GM21576 (cell line): ENCODE results near the gene YJEFN3.

ENCODE experiments used
- ATAC-seq: cut with Tn5 transposase; IDR thresholded peaks from one replicate; pipeline ENCODE4 v1.9.1; 2021; ENCODE audit warnings: mild to moderate bottlenecking, moderate library complexity; ENCODE audit not compliant: unreplicated experiment

YJEFN3 gene

DNA sequence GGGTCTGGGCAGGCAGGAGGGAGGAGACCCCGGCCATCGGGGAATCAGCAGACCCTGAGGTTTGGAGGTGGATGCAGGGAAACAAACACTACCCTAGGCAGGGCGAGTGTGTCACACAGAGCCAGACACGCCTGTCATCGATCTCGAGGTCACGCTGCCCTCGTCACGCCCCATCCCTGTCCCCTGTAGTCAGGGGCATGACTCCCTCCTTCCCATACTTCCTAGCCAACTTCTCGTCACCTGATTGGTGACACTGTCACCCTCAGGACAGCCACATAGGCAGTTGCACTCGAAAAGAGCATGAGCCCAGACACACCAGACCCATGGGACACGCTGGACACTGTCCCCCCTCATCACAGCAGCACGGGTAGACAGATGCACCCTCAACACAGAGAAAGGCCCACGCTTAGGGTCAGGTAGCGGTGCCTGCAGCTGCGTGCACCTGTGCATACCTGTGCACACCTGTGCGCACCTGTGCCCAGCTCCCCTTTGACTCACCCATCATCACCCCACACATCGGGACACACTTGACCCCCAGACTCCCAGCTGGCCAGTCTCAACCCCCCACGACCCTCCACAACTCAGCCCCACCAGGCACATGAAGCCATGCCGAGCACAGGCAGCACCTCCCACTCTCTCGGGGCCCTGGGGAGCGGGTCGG lies 21.2 kb downstream of the YJEFN3 start:
- ATAC-seq, result no peak

DNA sequence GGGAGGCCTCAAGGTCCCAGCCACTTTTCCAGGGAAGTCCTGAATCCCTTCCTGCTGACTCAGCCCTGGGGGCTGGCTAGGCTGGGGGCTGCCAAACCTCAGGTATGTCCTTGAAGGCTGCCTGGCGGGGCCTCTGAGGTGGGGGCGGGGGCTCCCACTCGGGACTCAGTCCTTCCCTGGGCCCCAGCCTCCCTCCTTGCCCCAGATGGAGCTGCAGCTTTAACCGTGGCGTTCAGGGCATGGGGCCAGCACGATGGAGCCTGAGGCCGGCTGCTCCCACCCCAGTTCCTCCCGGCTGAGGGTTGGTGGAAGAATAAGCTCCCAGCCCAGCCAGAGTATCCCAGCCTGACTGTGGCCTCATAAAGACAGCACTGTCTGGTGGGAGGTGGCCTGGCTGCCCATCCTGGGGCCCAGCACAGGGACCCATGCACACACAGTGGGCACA lies 21.8 kb downstream of the YJEFN3 start:
- no peak for ATAC-seq

DNA sequence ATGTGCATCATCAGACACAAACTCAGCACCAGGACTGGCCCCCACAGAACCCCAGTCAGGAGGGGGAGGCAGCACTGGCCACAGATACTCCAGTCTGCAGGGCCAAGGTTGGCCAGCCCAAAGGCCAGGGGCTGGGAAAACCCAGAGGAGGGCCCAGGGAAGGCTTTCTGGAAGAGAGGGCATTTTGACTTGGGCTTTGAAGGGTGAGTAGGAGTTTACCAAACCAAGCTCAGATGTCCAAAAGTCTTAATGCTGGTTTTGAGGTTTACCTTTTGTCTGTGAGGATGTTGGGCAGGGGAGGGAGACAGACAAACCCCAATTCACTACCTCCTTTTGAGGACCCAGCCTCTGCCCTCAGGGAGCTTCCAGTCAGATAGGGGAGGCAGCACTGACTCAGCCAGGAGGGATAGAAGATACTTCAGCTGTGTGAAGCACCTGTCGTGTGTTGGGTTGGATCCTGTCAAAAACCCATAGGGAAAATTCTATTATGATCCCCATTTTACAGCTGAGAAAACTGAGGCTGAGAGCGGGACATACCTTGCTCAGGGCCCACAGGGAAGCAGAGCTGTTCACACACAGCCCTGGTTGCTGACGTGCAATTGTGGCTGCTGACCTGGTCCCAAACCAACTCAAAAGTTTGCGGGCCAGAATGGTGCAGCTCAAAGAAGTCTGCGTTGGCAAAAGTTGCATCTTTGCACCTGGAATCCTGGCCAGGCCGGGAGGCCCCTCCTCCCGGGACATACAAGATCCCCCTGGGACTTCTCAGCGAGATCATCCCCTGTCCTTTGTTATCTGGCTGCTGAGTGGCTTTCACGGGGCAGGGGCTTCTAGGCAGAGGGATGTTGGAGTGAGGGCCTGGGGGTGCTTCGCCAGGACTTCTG lies 22.5 kb downstream of the YJEFN3 start:
- no peak for ATAC-seq

DNA sequence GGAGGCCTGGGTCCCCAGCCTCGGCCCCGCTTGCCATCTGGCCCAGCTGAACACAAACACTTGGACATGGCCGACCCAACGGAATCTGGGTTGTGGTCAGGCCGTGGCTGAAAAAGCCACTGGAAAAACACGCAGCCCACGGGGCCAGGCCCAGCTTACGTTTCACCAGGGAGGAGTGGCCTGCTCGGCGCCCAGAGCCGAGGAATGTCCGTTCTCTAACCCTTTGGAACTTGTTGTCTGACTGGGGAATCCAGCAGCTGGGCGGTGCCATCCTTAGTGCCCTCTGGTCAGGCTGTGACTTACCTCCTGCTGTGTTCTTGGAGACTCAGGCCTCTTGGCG lies 23.1 kb downstream of the YJEFN3 start:
- ATAC-seq, result no peak

DNA sequence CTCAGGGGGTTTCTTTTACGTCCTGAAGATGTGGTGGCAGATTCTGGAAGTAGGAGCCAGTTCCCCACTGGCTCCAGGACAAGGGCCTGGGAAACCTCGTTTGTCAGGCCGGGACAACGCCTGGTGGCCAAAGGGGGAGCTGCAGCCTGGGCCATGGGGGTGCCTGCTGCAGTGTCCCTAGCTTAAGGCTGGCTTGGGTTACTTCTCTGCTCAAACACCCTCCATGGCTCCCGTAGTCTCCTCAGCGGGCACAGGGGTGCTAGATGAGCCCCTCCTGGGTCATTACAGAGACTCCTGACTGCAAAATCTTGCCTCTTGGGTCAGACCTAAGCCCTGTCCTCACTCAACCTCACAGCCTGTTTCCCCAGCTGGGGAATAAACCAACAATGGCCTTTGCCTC lies 24.1 kb downstream of the YJEFN3 start:
- ATAC-seq, result no peak

DNA sequence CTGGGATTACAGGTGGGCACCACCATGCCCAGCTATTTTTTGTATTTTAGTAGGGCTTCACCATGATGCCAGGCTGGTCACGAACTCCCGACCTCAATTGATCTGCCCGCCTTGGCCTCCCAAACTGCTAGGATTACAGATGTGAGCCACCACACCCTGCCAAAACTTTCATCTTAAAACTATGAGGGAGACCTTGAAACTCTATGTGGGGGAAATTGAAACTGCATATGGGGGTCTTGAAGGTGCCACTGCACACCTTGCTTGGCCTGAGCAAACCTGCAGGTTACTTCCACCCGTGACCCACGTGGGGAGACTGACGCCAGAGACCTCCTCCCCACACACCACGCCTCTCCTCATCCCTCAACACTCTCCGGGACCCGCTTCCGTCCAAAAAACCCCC lies 25.0 kb downstream of the YJEFN3 start:
- ATAC-seq, result no peak

DNA sequence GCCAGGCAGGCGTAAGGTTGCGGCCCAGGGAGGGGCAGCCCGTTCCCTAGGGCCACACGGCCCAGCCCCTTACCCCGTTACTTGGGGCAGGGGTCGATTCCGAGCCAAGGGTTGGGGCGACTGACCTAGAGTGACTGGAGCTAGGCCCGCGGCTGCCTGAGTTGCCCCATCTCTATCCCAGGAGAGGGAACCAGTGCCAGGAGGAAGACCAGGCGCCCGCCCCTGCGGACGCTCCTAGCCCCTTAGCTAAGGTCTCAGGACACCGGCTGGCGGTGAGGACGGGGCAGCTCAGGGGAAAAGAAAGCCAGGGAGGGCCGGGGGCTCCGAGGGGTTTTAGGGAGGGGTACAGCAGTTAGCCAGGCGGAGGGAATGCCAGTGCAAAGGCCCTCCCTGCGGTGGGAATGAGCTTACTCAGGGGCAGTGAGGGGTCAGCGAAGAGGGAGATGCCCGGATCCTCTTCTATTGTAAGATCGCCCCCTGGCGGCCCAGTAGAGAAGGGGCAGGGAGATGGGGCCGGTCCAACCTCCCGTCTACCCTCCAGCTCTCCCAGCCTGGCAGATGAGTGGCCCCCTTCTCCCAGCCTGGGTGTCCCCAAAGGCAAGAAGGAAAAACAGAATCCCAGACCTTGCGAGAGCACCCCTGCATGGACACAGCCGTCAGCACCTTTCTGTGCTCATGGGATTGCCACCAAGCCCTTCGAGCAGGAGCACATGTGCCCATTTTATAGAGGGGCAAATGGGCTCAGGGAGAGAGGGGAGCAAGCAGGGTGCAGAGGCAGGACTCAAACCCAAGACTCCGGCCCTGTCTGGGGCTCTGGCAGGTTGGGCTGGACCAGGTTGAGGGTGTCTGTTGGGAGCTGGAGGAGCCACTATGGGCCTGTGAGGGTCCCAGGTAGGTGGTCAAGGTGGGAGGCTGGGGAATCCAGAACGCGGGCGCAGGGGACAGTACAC lies 25.6 kb downstream of the YJEFN3 start:
- no peak for ATAC-seq

DNA sequence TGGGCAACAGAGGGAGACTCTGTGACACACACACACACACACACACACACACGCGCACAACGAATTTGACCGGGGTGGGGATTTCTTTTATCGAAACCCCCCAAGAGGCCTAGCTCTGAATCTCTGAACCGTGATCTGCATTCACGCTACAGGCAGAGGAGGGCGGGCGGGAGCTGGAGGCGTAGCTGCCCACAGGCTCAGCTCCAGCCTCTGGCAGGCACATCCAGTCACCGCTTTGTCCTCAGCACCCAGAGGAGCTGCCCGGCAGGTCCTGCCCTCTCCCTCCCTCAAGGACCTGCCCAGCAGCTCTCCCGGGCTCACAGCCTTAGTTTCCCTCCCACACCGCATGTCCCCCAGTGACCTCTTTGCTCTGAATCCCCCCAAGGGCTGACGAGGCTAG lies 29.3 kb downstream of the YJEFN3 start:
- no peak for ATAC-seq

DNA sequence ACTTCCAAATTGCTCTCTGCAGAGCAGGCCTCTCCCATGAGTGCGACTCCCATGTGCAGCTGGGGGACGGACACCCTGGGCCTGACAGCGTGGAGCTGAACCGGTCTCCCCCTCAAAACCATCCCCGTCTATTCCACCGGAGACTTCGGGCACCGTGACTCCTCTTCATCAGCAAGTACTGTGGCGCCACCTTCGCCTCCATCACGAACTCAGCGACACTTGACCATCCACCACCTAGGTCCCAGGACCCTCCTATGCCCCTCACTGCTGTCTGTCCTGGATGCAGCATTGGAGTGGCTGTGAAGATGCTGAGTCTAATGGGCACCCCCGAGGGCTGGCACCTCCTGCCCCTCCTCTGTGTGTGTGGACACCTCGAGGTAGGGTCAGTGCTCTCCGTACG lies 29.9 kb downstream of the YJEFN3 start:
- ATAC-seq, result no peak

DNA sequence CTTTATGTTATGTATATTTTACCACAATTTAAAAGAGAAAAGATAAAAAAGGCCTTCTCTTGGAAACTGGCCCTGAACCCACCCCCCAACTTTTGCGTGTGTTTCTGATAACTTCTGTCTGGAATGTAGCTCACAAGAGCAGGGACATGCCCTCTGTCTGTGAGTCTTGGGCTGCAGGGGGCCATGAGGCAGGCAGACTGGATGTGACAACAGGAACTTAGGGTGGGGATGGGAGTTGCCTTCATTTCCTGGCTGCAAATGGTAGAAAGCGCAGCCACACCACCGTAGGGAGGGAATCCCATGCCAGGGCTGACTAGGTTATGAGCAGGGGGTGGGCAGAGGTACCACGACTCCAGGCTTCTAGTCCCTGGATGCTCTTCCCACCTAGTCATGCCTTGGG lies 31.2 kb downstream of the YJEFN3 start:
- no peak for ATAC-seq

DNA sequence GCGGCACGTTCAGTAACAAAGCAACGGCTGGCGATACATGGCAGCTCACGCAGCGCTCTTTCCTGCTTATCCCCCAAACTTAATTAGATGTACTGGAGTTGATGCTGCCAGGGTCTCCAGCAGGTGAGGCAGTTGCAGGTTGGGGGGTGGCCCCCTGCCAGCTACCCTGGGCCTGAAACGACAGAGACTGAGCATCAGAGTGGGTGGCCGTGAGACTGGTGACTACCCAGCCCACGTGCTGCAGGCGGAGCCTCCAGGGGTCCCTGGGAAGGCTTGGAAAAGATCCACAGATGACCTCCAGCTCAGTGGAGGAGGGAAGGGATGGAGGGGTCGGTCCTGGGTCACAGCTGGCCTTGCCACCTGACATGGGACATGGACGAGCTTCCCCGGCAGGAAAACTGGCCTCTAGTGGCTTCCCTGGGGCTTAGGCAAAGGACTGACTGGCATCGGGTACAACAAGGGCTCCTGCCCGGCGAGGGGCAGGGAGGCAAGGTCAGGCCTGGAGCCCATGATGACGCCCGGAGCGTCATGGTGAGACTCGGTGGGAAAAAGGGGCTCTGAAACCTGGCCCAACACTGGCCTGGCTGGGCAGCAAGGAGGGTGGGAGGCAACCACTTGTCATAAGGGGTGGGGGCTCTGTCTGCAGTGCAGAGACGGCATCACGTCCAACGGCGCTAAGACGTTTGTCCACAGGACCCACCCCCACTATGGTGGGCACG lies 33.4 kb downstream of the YJEFN3 start:
- no peak for ATAC-seq

DNA sequence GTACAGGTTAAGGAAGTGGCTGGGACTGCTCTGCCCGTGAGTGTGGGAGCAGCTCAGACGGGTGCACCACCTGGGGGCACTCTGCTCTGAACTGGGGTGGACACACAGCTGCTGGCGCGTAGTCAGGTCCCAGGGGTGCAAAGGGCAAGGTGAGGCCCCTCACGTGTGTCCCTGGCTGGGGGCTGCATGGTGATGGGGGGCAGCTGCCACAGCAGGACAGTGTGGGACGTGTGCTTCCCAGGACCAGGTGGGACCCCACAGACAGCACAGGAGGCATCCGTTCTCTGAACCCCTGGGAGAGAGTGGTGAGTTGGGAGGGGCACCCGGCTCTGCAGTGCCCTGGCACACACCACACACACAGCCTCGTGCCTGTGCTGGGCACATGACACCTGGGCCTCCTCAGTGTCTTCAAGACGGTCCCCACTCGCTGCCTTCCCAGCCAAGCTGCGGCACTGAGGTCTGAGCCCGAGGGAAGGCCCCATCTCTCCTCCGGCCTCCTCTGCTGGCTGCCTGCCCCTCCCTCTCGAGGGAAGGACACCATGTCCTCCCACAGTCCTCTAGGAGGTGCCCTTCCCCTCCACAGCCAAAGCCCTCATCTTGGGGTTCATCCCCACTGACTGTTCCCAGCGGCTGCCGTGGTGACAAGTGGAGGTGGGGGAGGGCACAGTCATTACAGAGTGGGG lies 34.1 kb downstream of the YJEFN3 start:
- no peak for ATAC-seq

DNA sequence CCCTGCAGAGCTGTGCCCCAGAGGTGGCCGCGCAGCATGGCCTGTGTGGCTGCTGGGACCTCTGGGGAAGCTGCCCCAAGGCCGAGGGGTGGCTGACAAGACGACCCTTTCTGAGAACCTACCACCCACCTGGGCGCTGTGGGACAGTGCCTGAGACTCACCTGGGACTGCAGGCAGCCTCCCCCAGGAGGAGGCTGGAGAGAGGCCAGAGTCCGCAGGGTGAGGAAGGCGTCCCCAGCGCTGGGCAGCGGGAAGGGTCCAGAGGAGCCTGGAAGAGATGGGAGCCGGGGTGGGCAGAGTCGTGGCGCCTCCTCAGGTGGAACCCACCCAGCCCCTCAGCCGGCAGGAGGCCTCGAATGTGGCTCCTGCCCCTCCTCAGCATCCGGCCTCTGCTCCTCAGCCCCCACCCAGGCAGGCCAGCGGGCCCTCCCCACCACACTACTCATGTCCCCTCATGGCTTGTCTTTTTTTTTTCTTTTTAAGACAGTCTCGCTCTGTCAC lies 34.7 kb downstream of the YJEFN3 start:
- ATAC-seq, result no peak

DNA sequence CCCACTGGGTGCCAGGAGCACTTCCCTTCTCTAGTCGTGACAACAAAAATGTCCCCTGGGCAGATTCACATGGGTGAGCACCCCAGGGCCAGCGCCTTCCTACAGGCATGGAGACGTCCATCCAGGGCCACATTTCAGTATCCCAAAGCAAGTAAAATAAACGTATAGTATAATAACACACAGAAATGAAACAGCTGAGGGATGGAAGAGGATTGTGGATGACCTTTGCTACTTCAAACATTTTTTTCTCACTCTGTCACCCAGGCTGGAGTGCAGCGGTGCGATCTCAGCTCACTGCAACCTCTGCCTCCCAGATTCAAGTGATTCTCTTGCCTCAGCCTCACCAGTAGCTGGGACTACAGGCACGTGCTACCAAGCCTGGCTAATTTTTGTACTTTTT lies 37.6 kb downstream of the YJEFN3 start:
- ATAC-seq, result no peak

DNA sequence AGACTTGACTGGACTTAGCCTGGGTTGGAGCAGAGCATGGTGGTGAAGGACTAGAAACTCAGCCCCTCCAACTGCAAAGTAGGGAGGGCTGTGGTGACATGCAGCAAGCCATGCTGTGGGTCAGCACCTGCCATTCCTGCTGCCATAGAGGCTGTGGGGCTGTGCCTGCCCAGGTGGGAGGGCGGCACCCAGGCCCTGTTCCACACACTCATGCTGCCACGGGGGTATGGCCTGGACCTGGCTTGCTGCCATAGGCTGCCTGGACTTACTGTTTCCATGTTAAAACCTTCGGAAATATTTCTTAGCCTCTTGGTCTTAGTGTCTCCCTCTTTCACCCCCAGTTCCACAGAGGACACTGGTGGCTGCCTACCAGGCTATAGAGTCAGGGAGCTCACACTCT lies 38.7 kb downstream of the YJEFN3 start:
- ATAC-seq, result no peak

DNA sequence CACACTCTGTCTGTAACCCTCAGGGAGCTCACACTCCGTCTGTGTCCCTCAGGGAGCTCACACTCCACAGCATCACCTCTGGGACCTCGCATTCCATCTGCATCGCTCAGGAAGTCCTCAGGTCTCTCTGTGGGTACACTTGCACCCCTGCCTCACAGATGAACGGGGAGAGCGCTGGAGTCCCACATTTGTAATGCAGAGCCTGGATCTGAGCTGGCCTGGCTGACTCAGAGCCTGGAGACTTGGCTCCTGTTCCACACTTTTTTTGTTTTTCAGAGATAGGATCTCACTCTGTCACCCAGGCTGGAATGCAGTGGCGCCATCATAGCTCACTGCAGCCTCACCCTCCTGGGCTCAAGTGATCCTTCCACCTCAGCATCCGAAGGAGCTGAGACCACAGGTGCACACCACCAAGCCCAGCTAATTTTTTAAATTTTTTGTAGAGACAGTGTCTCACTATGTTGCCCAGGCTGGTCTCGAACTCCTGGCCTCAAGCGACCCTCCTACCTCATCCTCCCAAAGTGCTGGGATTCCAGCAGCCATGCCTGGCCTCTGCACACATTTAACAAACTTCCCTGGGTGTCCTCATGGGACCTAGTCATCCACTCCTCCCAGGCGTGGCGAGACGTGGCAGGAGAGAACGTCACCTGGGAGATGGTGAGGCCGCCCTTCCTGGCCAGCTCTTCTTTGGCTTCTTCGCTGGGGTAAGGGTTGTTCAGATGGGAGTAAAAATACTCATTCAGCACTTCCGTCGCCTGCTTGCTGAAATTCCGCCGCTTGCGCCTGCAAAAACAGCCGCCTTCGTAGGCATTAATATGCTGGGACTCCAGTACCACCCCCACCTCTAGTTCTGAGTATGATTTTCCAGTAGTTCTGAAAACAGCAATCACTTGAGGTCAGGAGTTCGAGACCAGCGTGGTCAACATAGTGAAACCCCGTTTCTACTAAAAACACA lies 40.4 kb downstream of the YJEFN3 start:
- ATAC-seq, result no peak

DNA sequence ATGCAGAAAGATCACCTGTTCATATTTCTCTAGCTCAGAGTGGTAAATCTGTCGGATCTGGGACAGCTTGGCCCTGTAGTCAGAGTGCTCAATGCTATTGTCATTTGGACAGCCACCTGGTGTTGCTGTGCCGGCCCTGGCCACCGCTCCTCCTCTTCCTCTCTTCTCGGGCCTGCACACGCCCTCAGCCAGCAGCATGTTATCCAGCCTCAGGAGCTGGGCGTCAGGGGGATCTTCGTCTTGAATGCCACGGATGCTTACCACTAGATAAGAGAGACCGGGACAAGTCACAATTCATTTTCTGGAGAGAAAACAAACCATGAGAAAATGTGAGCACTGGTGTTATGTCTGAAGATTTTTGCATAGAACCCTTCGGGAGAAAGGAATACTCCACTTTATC lies 41.9 kb downstream of the YJEFN3 start:
- no peak for ATAC-seq

DNA sequence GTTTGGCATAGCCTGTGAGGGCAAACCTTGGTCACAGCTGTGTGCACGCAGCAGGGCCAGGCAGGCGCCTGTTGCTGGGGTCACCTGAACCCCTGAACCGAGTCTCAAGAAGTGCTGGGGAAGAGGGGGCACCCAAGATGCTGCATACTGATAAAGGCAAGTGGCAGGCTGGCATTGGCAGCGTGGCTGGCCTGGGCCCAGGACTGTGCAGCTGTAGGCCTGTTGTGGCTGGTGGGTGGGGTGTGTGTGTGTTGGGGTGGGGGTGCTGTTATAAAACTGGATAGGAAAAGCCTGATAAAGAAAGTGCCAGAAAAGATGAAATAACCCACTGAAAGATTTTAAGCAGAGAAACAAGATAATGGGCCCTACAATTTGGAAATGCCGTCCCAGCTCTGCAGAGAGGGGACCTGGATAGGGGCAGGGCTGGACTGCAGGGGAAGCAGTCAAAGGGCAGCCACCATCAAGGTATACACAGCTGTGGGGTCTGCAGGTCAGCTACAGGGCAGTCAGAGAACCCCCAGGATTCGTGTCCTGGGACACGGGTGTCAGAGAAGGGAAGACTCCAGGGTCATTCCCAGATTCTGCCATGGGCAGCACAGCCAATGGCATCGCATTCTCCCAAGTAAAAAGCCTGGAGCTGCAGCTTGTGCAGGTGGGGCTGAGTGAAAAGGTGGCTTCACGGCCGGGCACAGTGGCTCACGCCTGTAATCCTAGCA lies 42.5 kb downstream of the YJEFN3 start:
- no peak for ATAC-seq
